DMS53 (cell line): ENCODE results near the gene PCDHGA11.
"Not testable (repeated sequence)": the region's sequence is repeated elsewhere in the genome, so short reads cannot be mapped to it uniquely, and the experiment has no call there.

ENCODE experiments used
- DNase-seq: peaks from one replicate; lab custom pipeline; 2025; lab: John Stamatoyannopoulos, UW

The PCDHGA11 gene

GRCh38 chr5:141431286-141431685 is 10.4 kb downstream of the PCDHGA11 start:
- DNase-seq: no peak

GRCh38 chr5:141432308-141432707 is 11.5 kb downstream of the PCDHGA11 start:
- DNase-seq: not testable (repeated sequence)

- not testable (repeated sequence) for DNase-seq
Measured at GRCh38 chr5:141432726-141433125, 11.9 kb downstream of the PCDHGA11 start.

GRCh38 chr5:141434006-141434405 is 13.2 kb downstream of the PCDHGA11 start:
- DNase-seq: no peak

GRCh38 chr5:141437221-141437620 is 16.4 kb downstream of the PCDHGA11 start:
- no peak for DNase-seq

GRCh38 chr5:141439411-141440141 is 18.7 kb downstream of the PCDHGA11 start:
- DNase-seq: no peak

GRCh38 chr5:141440341-141440740 is 19.5 kb downstream of the PCDHGA11 start:
- no peak for DNase-seq

- no peak for DNase-seq
Measured at GRCh38 chr5:141441571-141442170, 20.8 kb downstream of the PCDHGA11 start.

GRCh38 chr5:141465351-141465750 is 44.5 kb downstream of the PCDHGA11 start:
- no peak for DNase-seq
